HG02870 (cell line): ENCODE data around the gene ATP4A.
"Not testable (repeated sequence)": the region's sequence is repeated elsewhere in the genome, so short reads cannot be mapped to it uniquely, and the experiment has no call there.

Experiments used
- ATAC-seq: cut with Tn5 transposase; IDR thresholded peaks from one replicate; pipeline ENCODE4 v1.9.1; 2021; ENCODE audit warnings: mild to moderate bottlenecking, moderate library complexity; ENCODE audit not compliant: unreplicated experiment

The ATP4A gene

DNA sequence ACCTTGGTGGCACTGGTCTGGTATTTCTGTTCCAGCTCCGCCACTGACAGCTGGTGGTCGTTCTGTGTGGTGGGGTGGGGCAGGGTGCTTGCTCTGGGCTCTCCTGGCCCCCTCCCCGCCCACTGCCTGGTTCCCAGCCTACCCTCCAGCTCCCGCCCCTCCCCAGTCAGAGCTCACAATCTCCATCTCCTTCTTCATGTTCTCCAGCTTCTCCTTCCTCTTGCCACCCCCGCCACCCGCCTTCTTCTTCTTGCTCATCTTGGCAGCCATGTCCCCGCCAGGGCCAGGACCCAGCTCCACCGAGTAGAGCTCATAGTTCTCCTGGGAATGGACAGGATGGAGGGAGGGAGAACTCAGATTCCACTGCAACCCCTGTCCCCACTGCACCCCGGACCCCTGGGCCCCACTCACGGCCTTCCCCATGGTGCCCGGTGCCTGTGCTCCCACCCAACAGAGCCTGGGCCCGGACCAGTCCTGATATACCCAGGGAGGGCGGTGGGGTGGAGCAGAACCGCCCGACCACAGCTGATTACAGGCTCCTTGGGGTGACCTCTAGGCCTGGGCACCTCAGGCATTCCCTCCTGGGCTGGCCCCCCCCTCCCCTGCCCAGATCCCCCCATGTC lies at the start of gene ATP4A:
Gene ATP4A, minus strand, starts transcription at position 452 of the 623 bp plus-strand sequence. Its CDS starts 29 bp downstream, at position 423.
- ATAC-seq: no peak

DNA sequence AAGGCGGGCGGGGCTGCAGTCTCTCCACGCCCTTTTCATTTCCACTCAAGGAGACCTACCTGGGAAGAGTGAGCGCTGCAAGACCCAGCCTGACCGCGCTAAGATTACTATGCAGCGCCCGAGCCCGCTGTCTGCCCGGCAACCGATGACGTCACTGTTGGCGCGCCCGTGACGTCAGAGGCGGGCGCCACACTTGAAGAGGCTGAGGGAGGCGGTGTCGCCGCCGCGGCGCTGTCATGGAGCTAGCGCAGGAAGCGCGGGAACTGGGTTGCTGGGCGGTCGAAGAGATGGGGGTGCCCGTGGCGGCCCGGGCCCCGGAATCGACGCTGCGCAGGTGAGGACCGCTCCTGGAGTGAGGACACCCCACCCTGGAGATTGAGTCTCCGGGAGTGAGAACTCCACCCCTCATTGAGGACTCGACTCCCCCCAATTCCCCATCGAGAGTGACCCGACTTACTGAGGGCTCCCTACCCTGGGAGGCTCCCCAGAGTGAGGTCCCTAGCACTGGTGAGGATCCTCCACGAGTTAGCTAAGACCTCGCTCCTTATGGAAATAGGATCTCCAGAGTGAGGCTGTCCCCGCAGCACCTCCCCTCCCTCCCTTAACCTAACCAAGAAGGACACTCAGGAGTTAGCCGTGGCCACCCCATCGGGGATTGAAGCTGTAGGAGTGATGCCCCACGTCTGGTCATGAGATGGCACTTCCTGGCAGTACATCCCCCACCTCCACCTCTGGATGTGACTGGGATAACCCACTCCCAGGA lies 49.3 kb upstream of the ATP4A start, which contains the start of gene HAUS5:
Gene HAUS5, plus strand, starts transcription at position 177 of the 763 bp plus-strand sequence. Its CDS starts 60 bp downstream, at position 237.
- ATAC-seq: no peak

DNA sequence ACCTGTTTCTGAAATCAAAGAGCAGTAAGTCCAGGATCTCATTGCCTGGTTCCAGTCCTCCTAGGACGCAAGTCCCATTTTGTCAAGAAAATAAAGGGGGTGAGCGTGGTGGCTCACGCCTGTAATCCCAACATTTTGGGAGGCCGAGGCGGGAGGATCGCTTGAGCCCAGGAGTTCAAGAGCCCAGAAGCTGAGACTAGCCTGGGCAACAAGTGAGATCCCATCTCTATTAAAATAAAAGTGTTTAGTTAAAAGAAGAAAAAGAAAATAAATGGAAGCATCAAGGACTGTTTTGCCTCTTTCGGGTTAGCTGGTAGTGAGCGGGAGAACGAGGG lies 48.7 kb upstream of the ATP4A start:
- no peak for ATAC-seq

DNA sequence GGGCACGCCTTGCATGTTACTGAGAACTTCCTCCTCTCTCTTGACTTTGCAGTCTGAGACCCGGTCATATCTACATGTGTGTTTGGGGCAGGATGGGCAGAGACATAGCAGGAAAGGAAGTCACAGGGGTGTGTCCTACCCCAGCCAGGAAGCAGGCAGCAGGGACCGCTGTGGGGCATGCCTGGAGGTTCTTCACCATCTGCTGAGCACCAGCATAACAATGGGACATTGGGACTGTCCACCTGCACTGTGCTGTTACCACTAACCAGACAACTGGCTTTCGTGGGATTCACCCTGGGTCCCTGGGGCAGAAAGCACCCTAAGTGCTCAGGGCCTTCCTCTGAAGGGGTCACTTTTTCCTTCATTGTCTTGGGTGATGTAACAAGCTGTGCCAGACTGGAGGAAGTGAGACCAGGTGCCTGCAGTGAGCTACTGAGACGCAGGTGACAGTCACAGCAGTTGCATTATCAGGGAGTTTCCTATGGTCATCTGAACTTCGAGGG lies 46.4 kb upstream of the ATP4A start:
- ATAC-seq: no peak

DNA sequence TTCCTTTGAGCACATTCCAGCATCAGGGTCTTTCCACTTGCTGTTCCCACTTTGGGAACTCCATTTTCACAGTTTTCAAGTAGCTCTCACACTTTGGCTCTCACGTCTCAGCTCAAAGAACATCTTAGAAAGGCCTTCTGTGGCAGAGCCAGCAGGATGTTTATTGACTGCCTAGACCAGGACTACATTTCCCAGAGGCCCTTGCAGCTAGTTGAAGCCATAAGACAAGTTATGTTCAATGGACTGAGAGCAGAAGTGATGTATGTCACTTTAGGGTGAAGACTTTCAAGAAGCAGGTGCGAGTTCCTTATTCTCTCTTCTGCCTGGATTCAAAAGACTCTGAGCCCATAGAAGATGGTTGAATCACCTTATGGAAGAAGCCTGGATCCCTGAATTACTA lies 44.8 kb upstream of the ATP4A start:
- no peak for ATAC-seq

DNA sequence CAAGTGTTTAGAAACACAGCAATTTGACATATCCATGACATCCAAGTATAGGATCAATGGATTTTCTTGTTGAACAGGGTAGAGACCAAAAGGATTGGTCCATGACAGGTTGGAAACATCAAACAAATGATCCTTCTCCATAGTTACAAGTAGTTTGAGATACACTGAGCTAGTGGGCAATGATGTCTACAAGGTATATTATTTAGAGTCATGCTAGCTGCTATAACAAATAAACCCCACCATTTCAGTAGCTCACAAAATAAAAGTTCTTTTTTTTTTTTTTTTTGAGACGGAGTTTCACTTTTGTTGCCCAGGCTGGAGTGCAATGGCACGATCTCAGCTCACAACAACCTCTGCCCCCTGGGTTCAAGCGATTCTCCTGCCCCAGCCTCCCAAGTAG lies 44.2 kb upstream of the ATP4A start:
- no peak for ATAC-seq

DNA sequence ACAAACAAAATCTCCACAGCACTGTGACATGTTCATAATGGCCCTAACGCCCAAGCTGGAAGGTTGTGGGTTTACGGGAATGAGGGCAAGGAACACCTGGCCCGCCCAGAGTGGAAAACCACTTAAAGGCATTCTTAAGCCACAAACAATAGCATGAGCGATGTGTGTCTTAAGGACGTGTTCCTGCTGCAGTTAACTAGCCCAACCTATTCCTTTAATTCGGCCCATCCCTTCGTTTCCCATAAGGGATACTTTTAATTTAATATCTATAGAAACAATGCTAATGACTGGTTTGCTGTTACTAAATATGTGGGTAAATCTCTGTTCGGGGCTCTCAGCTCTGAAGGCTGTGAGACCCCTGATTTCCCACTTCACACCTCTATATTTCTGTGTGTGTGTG lies 43.7 kb upstream of the ATP4A start:
- not testable (repeated sequence) for ATAC-seq

DNA sequence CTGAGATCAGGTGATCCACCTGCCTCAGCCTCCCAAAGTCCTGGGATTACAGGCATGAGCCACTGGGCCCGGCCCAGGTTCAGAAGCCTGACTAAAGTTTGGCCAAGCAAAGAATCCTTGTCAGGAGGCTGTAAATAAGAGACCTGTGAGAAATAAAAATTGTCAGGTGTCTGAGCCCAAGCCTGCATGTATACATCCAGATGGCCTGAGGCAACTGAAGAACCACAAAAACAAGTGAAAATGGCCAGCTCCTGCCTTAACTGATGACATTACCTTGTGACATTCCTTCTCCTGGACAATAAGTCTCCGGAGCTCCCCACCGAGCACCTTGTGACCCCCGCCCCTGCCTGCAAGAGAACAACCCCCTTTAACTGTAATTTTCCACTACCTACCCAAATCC lies 41.0 kb upstream of the ATP4A start:
- not testable (repeated sequence) for ATAC-seq

DNA sequence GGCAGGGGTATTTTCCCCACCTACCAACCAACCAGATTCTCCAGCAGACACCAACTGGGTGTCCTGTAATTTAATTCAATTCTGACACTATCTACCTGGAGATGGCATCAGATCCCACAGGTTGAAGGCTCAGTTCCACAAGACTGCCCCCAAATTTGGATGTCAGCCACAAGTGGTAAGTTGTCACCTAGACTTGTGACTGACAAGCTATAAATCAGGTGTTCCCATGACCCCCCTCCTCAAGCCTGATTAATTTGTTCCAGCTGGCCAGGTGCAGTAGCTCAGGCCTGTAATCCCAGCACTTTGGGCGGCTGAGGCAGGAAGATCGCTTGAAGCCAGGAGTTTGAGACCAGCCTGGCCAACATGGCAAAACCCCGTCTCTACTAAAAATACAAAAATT lies 38.5 kb upstream of the ATP4A start:
- ATAC-seq: no peak

DNA sequence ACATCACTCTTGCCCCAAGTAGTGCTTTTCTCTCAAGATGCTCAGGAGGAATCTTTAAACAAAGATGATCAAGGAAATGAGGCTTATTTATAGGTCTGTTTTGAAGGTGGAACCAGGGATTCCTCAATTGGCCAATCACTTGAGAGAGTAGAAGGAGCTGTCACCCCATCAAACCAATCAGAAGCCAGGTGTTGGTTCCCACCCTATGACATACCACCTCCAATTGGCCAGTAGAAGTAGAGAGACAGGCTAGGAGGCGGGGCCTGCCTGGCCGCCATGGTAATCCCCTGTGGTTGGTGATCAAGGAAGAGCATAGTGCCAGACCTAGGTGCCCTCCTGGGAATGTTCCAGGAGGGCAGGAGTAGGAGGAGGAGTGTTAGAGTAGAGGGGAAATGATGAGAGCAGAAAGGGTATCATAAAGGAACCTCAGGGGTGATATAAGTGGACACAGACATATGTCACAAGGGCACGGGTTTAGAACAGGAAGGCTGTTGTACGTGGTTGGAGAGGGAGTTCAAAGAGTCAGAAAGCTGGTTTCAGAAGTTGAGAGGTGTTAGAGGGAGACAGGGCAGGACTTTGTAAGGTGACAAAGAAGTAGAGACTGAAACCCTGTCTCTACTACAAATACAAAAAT lies 33.0 kb upstream of the ATP4A start:
- no peak for ATAC-seq

DNA sequence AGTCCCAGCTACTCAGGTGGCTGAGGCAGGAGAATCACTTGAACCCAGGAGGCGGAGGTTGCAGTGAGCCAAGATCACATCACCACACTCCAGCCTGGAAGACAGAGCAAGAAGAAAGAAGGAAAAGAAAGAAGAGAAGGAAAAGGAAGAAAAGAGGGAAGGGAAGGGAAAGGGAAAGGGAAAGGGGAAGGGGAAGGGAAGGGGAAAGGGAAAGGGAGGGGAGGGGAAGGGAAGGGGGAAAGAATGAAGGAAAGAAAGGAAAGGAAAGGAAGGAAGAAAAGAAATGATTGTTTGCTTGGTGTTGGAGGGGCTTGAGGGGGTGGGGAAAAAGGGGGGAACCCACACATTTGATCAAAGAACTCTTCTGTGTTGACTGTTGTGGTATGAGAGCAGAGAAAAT lies 32.5 kb upstream of the ATP4A start:
- ATAC-seq: no peak

DNA sequence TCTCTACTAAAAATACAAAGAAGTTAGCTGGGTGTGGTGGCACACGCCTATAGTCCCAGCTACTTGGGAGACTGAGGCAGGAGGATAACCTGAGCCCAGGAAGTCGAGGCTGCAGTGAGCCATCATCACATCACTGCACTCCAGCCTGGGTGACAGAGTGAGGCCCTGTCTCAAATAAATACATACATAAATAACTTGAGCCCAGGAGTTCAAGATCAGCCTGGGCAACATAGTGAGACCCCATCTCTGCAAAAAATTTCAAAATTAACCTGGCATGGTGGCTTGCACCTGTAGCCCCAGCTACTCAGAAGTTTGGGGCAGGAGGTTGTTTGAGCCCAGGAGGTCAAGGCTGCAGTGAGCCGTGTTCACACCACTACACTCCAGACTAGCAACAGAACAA lies 31.6 kb upstream of the ATP4A start:
- not testable (repeated sequence) for ATAC-seq

DNA sequence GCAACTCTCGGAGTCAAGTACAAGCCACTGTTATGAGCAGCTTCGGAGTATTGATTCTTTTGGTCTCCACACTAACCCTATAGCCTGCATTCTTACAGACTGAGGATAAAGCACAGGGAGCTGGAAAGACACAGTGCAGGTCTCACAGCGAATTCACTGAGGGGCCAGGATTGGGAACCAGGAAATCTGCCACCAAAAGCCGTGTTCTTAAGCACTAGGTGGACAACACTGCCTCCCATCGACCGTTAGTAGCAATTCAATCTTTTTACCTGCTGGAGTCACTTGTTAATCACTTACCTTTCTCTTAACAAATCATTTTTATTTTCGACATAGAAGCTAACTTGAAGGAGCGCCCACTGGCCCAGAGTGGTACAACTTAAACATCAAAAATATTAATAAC lies 28.8 kb upstream of the ATP4A start:
- ATAC-seq: no peak

DNA sequence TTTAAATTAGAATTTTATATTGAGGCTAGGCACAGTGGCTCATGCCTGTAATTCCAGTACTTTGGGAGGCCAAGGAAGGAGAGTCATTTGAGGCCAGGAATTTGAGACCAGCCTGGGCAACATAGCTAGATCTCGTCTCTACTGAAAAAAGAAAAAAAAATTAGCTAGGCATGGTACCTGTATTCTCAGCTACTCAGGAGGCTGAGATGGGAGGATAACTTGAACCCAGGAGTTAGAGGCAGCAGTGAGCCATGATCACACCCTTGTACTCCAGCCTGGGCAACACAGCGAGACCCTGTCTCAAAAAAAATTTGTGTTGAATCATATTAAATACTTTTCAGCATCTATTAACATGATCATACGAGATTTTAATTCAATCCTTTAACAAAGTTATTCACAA lies 27.4 kb upstream of the ATP4A start:
- ATAC-seq: no peak

DNA sequence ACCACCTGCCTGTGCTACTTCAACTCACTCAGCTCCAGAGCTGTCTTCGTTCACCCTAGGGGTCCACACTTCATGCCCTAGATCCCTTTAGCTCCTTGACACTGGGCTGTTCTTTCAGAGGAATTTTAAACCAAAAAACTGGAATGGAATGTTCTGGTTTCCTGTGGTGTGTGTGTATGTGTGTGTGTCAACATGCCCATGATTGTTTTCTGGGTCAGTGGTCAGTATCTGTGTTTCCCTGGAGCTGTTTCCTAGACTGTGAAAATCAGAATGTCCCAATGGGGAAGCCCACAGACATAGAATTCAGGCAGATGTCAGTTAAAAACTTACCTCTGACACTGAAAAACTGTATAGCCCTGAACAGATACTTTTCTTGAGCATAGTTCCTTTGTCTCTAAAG lies 23.9 kb upstream of the ATP4A start:
- no peak for ATAC-seq

DNA sequence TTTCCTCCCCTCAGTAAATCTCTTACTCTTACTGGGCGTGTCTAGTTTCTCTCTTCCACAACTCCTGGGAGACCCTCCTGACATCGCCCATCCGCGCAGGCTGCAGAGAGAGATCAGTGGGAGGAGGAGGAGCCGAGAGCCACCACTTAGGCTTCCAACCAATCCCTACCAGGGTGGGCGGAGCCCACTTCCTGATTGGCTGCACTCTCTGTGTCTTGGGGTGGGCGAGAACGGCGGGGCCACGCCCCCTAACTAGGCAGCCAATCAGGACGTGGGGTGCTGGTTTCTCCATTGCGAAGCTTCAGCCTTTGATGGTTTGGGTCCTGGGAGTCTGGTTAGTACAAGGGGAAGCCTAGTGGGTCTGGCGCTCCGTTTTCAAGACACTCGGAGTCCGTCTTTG lies 22.4 kb upstream of the ATP4A start, which contains the start of gene PMIS2:
Gene PMIS2, plus strand, starts transcription at position 326 of the 400 bp plus-strand sequence. CDS start 87 bp downstream, outside the sequence.
- ATAC-seq: no peak

DNA sequence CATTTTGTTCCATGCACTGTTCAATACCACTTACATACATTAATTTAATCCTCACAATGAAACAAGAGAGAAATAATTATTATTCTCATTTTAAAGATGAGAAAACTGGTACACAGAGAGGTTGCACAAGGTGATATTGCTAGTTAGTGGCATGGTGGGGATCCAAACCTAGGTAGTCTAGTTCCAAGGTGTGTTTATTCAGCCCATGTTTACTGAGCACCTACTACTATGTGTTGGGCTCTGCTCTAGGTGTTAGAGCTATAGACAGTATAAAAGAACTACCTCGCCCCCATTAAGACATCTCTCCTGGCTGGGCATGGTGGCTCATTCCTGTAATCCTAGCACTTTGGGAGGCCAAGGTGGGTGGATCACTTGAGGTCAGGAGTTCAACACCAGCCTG lies 19.3 kb upstream of the ATP4A start:
- no peak for ATAC-seq

DNA sequence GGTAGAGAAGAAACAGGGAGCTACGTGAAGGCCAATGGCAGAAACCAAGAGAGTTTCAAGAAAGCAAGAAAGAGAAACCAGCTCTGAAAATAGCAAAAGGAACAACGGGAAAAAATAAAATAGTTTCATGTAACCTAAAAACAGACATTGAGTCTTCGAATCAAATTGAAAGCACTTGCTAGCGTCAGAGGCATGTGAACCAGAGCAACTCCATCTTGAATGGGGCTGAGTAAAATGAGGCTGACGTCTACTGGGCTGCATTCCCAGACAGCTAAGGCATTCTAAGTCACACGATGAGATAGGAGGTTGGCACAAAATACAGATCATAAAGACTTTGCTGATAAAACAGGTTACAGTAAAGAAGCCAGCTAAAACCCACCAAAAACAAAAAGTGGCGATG lies 15.2 kb upstream of the ATP4A start:
- ATAC-seq: no peak

DNA sequence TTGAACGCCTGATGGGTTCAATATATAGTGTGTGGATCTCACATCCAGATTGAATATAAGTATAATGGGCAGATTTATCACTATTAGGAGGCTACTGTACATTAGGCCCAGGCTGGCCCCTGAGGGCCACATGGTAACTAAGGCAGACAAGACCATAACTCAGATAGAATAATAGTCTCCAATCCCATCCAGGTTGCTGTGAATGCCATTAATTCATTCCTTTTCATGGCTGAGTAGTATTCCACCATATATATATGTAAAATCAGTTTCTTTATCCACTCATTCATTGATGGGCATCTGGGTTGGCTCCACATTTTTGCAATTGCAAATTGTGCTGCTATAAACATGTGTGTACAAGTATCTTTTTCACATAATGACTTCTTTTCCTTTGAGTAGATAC lies 14.5 kb upstream of the ATP4A start:
- ATAC-seq: no peak

DNA sequence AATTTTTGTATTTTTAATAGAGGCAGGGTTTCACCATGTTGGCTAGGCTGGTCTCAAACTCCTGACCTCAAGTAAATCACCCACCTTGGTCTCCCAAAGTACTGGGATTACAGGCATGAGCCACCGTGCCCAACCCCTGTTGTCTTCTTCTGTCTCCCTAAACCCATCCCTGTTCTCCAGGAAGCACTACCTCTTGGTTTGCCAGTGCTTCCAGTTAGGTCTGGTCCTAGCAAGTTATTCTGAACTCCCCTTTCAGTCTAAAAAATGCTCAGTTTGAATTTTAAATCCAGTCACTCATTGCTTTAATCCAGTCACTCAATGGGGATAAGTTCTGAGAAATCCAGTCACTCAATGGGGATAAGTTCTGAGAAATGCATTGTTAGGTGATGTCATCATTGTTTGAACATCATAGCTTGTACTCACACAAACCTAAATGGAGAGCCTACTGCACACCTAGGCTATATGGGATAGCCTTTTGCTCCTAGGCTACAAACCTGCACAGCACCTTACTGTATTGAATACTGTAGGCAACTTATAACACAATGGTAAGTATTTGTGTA lies 8.0 kb upstream of the ATP4A start:
- ATAC-seq: no peak

DNA sequence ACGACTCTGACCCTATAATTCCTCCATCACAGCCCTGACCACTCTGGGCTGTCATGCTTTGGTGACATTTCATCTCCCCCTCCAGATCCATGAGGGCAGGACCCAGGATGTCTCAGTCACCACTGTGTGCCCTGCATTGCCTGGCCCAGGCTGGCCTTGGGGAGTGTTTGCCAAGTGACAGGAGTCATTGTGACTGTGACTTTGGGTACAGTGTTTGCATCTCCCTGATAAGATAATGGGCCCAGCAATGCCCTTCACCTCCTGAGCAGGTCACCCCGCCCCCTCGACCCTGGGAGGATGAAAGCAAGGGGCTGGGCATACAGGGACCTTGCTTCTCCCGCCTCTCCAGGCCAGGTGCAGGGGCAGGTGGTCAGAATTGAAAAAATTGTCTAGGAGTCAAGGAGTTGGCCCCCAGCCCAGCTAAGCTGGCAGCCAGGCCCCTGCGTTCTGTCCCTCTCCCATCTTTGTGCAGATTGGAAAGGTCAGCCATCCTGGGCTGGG lies 5.9 kb upstream of the ATP4A start:
- ATAC-seq: no peak
